GM12865 (cell line): ENCODE data around the gene GNB2.

Experiments
- DNase-seq: peaks from one replicate; pipeline ENCODE4 v3.0.0; 2010; ENCODE audit warnings: low read depth
- H3K4me3 ChIP-seq: 2 replicates; pipeline ENCODE4 v1.5.1; 2011; ENCODE audit warnings: mild to moderate bottlenecking, low read depth, low read length, control low read depth
- CTCF ChIP-seq: IDR thresholded peaks from 2 replicates; pipeline ENCODE4 v1.5.1; 2011; ENCODE audit warnings: low read length, control low read depth, low read depth, inconsistent platforms; ENCODE audit not compliant: insufficient read depth; ENCODE audit errors: missing control alignments

The GNB2 gene

DNA sequence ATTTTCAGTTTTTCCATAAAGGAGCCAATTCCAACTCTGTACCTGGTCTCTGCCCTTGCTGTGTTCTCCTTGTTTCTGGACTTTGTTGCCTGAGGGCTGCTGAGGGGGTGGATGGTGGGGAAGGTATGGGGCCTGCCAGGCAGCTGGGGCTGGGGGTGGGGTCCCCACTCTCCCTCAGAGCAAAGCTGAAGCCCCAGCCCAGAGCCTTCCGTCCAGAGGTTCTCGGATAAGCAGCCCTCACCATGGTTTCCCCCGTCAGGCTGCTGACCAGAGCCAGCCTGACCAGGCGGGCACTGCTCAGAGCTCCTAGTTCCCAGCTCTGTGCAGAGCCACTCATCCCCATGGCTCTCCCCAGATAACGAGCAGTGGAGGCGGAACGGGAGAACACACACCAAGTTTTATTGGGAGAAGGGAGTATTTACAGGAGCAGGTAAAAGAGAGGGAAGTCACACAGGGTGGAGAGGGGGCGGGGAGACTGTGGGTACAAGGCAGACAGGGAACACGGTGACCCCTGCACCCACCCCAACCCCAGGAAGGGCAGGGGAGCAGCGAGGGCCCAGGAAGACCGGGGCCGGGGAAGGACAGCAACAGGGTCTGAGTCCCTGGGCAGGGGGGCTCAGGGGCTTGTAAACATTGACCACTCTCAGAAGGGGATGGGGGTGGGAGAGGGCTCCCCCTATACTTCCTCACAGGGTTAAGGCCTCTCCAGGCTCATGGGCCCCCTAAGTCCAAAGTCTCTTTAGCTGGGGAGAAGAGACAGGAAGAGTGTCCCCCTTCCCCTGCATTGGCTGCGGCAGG, 5.8 kb downstream of the GNB2 start:
- no peak for DNase-seq
- no peak for TF ChIP-seq CTCF
- no peak overlapping the region for H3K4me3 ChIP-seq

- H3K4me3 ChIP-seq: no peak overlapping the region
- DNase-seq: no peak
- no peak for TF ChIP-seq CTCF
These were observed 6.5 kb downstream of the GNB2 start for GRCh38 chr7:100679927-100680575.

DNA sequence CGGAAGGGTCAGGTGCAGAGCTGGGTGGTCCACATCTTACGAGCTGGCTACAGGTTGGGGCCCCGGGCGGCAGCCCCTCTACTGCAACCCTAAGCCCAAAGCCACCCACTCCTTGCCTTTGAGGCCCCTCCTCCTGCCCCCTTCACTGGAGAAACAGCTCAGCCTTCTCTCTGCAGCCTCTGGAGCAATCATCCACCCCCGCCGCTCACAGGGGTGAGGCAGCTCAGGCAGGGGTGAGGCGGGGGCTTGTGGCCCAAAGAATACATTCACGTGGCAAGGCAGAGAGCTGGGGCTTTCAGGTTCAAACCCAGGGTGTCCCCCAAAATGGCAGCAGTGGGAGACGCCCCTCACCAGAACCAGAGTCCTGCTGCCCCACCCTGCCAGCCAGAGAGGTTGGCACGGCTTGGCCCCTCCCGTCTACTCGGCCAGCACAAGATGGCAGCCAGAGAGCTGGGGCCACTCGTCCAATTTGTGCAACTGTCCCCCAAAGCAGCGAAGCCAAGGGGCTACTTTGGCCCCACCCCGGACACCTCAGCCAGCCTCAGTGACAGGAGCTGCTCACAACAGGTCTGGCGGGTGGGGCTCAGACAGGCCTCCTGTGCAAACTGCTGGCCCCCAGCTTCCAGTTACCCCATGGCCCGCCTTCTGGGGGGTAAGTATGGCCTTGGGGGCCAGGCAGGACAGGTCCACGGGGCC, 7.2 kb downstream of the GNB2 start:
- DNase-seq: no peak
- no peak for TF ChIP-seq CTCF
- no peak overlapping the region for H3K4me3 ChIP-seq

DNA sequence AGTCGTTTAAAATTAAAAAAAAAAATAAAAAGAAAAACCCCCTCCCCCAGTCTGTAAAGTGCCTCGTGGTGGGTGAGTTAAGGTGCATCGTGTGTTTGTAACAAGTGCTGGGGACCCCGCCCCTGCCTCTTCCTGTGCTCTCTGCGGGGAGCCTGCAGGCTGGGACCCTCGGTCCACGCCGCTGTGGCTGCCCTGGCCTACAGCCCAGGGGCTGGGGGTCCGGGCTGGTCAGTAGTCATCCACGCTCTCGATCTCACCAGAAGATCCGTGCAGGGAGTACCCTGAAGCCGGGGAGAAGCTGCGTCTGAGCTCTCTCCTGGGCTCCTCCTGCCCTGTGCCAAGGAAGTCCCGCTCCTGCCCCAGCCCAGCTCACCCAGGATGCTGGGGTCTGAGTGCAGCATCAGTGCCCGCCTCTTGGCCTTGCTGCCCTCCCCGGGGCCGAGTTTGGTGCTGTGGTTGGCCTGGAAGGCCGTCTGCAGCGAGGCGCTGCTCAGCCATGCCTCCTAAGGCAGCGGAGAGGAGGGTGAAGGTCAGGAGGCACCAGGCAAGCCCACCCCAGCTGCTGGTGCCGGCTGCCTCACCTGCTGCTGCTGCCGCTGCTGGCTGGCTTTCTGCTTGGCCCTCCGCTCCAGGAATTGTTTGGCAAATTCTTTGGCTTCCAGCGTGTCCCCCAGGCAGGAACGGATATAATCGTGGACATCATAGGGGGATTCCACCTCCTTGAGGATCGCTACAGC, 8.1 kb downstream of the GNB2 start:
- DNase-seq: no peak
- no peak for TF ChIP-seq CTCF
- H3K4me3 ChIP-seq: no peak overlapping the region

DNA sequence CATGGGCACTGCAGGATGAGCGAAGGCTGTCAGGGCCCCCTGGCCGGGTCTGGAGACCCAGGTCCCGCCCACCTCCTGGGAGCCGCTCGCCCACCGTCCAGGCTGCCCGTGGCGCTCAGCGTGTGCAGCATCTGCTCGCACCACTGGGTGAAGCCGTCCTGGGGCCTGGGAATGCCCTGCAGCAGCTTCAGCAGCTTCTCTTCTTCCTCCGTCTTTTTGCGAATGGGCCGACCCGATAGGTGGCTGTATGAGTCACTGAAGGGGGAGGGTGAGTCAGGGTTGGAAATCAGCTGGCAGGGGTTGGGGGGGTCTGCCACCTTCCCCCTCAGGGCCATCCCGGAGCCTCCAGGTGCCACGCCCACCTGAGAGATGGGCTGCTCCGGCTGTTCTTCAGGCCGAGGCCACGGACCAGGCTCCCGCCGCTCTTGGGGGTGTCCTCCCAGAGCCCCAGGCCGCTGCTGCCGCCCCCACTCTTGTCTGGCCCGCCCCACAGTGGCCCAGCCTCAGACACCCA, 8.7 kb downstream of the GNB2 start:
- no peak overlapping the region for H3K4me3 ChIP-seq
- DNase-seq: no peak
- no peak for TF ChIP-seq CTCF

DNA sequence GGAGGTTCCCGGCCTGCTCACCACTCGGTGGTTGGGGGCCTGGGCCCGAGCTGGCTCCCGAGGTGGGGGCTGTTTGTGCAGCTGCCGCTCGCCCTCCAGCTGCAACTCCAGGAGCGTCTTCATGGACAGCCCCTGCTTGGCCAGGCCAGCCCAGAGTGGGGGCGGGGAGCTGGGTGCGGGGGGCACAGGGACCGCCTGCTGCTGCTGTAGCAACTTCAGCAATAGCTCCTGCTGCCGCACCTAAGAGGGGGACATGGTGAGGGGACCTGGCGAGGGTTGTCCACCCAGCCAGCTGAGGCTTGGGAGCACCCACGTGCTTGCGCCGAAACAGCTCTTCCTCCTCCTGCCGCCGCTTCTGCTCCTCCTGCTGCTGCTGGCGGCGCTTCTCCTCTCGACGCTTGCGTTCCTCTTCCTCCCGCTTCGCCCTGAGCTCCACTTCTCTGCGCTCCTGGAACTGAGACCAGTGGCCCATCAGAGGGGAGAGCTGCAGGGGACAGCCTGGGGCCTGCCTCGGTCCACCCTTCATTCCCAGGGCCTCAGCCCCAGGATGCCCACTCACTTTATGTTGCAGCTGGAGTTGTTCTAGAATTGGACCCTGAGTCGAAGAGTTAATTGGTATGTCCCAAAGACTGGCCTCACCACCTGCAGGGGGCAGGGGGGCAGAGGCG, 9.6 kb downstream of the GNB2 start:
- no peak for TF ChIP-seq CTCF
- no peak for DNase-seq

More for the DNA sequence above, 9.6 kb downstream of the GNB2 start:
- H3K4me3 ChIP-seq: no peak overlapping the region
